ENCODE measurements around the gene PMPCA. TPM values are rescaled to one million over a fixed set of nuclear protein-coding genes. Genes with fewer than 3 reads are reported as not detected.
A peak's percentile ranks its signal among the peaks of the same experiment; 100 is the strongest.

The PMPCA gene
- total RNA-seq, 1 experiment from 2014 or later, result 103 TPM

GRCh38 chr9:136363106-136363948 lies 47.1 kb upstream of the PMPCA start, which contains the start of gene DNLZ (continued):
- TF ChIP-seq STAT6 (CRISPR knock-in tag; conservative IDR thresholded peaks at IDR 0.05; ENCODE audit: low read depth) (0 out of 2 replicates have a peak, but pooled peaks have one; percentile 31), GABPB1 (CRISPR knock-in tag; IDR thresholded peaks at IDR 0.05) (peak; percentile 76), ZNF232 (CRISPR knock-in tag; IDR thresholded peaks at IDR 0.05) (peak; percentile 26; the same call in 1 of the 2 replicates), ZNF396 (CRISPR knock-in tag; IDR thresholded peaks at IDR 0.05; ENCODE audit: borderline replicate concordance) (no peak), E2F4 (CRISPR knock-in tag; IDR thresholded peaks at IDR 0.05; ENCODE audit: borderline replicate concordance, low read depth) (peak; percentile 81; the same call in 1 of the 2 replicates), ZNF281 (CRISPR knock-in tag; IDR thresholded peaks at IDR 0.05) (peak; percentile 83; the same call in 1 of the 2 replicates), ZMAT4 (CRISPR knock-in tag; IDR thresholded peaks at IDR 0.05) (no peak), ZNF423 (CRISPR knock-in tag; IDR thresholded peaks at IDR 0.05) (peak; percentile 37; the same call in 1 of the 2 replicates), SMAD4 (CRISPR knock-in tag; IDR thresholded peaks at IDR 0.05) (0 out of 2 replicates have a peak, but pooled peaks have one; percentile 12), FOXK1 (CRISPR knock-in tag; IDR thresholded peaks at IDR 0.05) (peak; percentile 91), FOXJ3 (CRISPR knock-in tag; IDR thresholded peaks at IDR 0.05; ENCODE audit: borderline replicate concordance) (no peak), HMGA2 (CRISPR knock-in tag; IDR thresholded peaks at IDR 0.05) (no peak), RELA (CRISPR knock-in tag; IDR thresholded peaks at IDR 0.05; ENCODE audit: borderline replicate concordance) (peak; percentile 93), CREB1 (CRISPR knock-in tag; IDR thresholded peaks at IDR 0.05) (peak; percentile 88), ZNF425 (CRISPR knock-in tag; conservative IDR thresholded peaks at IDR 0.05) (no peak), NR2C2 (CRISPR knock-in tag; IDR thresholded peaks at IDR 0.05) (peak; percentile 80), ZNF219 (CRISPR knock-in tag; IDR thresholded peaks at IDR 0.05; ENCODE audit: borderline replicate concordance) (no peak), HMGXB4 (CRISPR knock-in tag; IDR thresholded peaks at IDR 0.05) (peak; percentile 63; the same call in 1 of the 2 replicates), PRRX2 (CRISPR knock-in tag; IDR thresholded peaks at IDR 0.05) (no peak), ATF6 (CRISPR knock-in tag; IDR thresholded peaks at IDR 0.05) (no peak)
